ENCODE data around the gene APLP2. TPM values are rescaled to one million over a fixed set of nuclear protein-coding genes. Genes with fewer than 3 reads are reported as not detected.

APLP2 gene
- polyA plus RNA-seq, 1 donor from 2014 or later = 226 TPM

DNA sequence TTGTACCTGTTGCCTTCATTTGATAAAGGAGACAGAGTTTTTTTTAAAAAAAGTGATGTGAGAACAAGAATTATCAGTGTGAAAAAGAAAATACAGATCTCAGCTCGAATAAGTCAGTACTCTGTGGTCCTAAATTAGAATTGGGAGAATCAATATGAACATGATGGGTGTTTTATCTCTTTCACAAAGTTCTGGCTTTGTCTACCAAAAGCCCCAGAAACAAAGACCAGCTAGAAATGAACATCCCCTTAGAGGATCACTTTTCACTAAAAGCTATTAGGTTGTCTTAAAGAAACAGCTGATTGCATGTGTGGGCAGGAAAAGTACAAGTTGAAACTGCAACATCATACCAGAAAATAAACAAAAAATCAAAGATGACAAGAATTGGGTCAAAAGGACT is 81.5 kb downstream of the APLP2 start:
- Histone ChIP-seq H3K36me3 (ENCODE audit: insufficient read depth, low read length) (peaks cover 8% of the 10 kb centered on the region), H3F3A (ENCODE audit: insufficient read depth, low read length, poor library complexity, severe bottlenecking) (no peaks in the 10 kb centered on the region), H2AFZ (ENCODE audit: low read depth, low read length) (no peak overlapping the region), H3K27ac (ENCODE audit: low read length) (no peak overlapping the region), H3K9ac (ENCODE audit: low read length) (no peak overlapping the region), H3K9me3 (ENCODE audit: low read length) (no peaks in the 10 kb centered on the region), H3K4me2 (ENCODE audit: low read length) (no peak overlapping the region), H3K27me3 (ENCODE audit: insufficient read depth, low read depth, low read length) (no peaks in the 10 kb centered on the region), H3K4me3 (ENCODE audit: low read length) (no peak overlapping the region), H3K9me2 (ENCODE audit: insufficient read depth, low read length) (no peaks in the 10 kb centered on the region), H4K20me1 (ENCODE audit: insufficient read depth) (no peaks in the 10 kb centered on the region), H3K79me2 (replicated peaks; ENCODE audit: insufficient read depth, low read length) (no peaks in the 10 kb centered on the region)
- TF ChIP-seq RAD21 (conservative IDR thresholded peaks at IDR 0.05) (no peak), TAF1 (IDR thresholded peaks at IDR 0.05; ENCODE audit: low read depth) (no peak), EZH2 (IDR thresholded peaks at IDR 0.05; ENCODE audit: borderline replicate concordance, insufficient read depth, low read length, poor library complexity, severe bottlenecking) (no peak), EP300 (conservative IDR thresholded peaks at IDR 0.05; ENCODE audit: poor library complexity, severe bottlenecking) (no peak), MXI1 (conservative IDR thresholded peaks at IDR 0.05; ENCODE audit: poor library complexity, severe bottlenecking) (no peak)
- TF ChIP-seq, protein P1, sequence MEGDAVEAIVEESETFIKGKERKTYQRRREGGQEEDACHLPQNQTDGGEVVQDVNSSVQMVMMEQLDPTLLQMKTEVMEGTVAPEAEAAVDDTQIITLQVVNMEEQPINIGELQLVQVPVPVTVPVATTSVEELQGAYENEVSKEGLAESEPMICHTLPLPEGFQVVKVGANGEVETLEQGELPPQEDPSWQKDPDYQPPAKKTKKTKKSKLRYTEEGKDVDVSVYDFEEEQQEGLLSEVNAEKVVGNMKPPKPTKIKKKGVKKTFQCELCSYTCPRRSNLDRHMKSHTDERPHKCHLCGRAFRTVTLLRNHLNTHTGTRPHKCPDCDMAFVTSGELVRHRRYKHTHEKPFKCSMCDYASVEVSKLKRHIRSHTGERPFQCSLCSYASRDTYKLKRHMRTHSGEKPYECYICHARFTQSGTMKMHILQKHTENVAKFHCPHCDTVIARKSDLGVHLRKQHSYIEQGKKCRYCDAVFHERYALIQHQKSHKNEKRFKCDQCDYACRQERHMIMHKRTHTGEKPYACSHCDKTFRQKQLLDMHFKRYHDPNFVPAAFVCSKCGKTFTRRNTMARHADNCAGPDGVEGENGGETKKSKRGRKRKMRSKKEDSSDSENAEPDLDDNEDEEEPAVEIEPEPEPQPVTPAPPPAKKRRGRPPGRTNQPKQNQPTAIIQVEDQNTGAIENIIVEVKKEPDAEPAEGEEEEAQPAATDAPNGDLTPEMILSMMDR (IDR thresholded peaks at IDR 0.05; ENCODE audit: poor library complexity, severe bottlenecking) = no peak

DNA sequence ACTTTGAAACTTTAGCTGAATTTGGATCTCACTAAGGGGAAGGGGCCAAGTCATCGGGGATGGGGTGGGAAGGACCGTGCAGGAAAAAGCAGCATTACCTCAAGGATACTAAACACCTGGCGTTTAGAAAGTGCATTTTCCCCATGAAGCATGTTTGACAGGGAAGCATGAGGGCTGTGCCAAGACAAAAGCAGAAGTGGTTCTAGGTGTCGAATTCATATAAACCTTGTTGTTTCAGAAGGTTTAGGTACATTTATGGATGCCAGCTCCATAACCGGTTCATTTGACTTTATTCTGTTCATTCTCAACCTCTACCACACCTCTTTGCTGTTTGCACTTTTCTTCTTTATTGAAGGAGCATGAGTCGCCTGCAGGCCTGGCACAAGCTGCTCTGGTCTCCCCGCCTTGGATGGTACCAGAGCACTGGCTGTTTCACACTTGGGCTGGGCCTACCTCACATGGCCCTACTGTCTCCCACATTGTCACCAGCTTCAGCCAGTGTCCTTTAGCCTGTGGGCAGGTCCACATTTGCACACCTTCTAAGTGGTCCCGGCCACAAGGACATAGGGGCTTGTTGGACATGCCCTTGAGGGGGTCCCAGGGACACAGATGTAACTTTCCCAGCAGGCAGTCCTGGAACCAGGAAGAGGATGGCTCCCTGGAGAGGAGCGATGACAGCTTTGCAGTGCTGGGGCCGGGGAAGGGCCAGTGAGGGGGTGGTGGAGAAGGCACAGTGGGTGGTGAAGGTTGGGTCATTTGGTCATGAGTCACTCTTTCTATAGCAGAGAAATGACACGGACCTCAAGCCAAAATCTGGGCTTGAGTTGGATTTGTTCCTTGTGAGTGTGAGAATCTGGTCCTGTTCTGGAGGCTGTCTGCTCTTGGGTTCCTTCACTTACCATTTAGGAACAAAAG is 86.7 kb downstream of the APLP2 start:
- Histone ChIP-seq H3K4me2 (ENCODE audit: low read length) (no peak overlapping the region), H3F3A (ENCODE audit: insufficient read depth, low read length, poor library complexity, severe bottlenecking) (no peaks in the 10 kb centered on the region), H3K27ac (ENCODE audit: low read length) (no peak overlapping the region), H4K20me1 (ENCODE audit: insufficient read depth) (no peaks in the 10 kb centered on the region), H3K9ac (ENCODE audit: low read length) (no peak overlapping the region), H3K4me3 (ENCODE audit: low read length) (no peak overlapping the region), H3K27me3 (ENCODE audit: insufficient read depth, low read depth, low read length) (peaks cover 35% of the 10 kb centered on the region), H2AFZ (ENCODE audit: low read depth, low read length) (no peak overlapping the region), H3K36me3 (ENCODE audit: insufficient read depth, low read length) (no peaks in the 10 kb centered on the region), H3K79me2 (replicated peaks; ENCODE audit: insufficient read depth, low read length) (no peaks in the 10 kb centered on the region), H3K9me2 (ENCODE audit: insufficient read depth, low read length) (no peaks in the 10 kb centered on the region), H3K9me3 (ENCODE audit: low read length) (no peaks in the 10 kb centered on the region)
- TF ChIP-seq EZH2 (IDR thresholded peaks at IDR 0.05; ENCODE audit: borderline replicate concordance, insufficient read depth, low read length, poor library complexity, severe bottlenecking) = no peak
- no peak for TF ChIP-seq RAD21 (conservative IDR thresholded peaks at IDR 0.05)

DNA sequence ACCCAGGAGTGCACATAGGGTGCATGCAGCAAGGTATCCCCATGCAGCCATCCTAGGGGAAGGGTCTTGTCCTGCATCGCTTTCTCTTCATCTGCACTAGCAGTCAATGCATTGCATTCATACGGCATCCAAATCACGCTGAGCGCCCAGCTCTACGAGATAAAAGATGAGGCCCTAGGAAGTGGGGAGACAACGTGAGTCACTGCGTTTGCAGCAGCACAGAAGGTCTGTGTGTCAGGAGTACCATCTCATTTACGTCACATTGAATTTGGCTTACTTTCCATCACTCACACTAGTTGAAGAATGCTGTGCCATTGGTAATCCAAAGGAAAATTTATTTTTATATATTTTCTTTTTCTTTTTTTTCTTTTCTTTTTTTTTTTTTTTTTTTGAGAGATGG is 87.4 kb downstream of the APLP2 start:
- no peak overlapping the region for H3K9ac ChIP-seq (ENCODE audit: low read length)
- H3K36me3 ChIP-seq (ENCODE audit: insufficient read depth, low read length) = no peaks in the 10 kb centered on the region
- peaks cover 42% of the 10 kb centered on the region for H3K27me3 ChIP-seq (ENCODE audit: insufficient read depth, low read depth, low read length)
- H3K79me2 ChIP-seq (replicated peaks; ENCODE audit: insufficient read depth, low read length) = no peaks in the 10 kb centered on the region
- TF ChIP-seq, protein P1 (IDR thresholded peaks at IDR 0.05; ENCODE audit: poor library complexity, severe bottlenecking) = no peak
- H3K4me2 ChIP-seq (ENCODE audit: low read length) = no peak overlapping the region
- H3K9me2 ChIP-seq (ENCODE audit: insufficient read depth, low read length) = no peaks in the 10 kb centered on the region
- H3K9me3 ChIP-seq (ENCODE audit: low read length) = no peaks in the 10 kb centered on the region
- H2AFZ ChIP-seq (ENCODE audit: low read depth, low read length) = no peak overlapping the region
- no peaks in the 10 kb centered on the region for H3F3A ChIP-seq (ENCODE audit: insufficient read depth, low read length, poor library complexity, severe bottlenecking)
- H4K20me1 ChIP-seq (ENCODE audit: insufficient read depth) = no peaks in the 10 kb centered on the region
- no peak overlapping the region for H3K4me3 ChIP-seq (ENCODE audit: low read length)
- no peak overlapping the region for H3K27ac ChIP-seq (ENCODE audit: low read length)

All from neural cell (in vitro differentiated cells).